HCT116 (cell line): ENCODE data around the gene RHEBL1.

ENCODE experiments used
- EZH2 ChIP-seq: fragments of 200-600 bp; sonication (generic); IDR thresholded peaks from 2 replicates; pipeline ENCODE4 v1.6.1; 2017; ENCODE audit warnings: antibody characterized with exemption, mixed run types
- POLR2A ChIP-seq: IDR thresholded peaks from 2 replicates; pipeline ENCODE4 v1.7.0; 2011; ENCODE audit warnings: borderline replicate concordance; ENCODE audit not compliant: insufficient read depth, insufficient read length; ENCODE audit errors: extremely low read depth
- TF ChIP-seq, protein P1 (sequence below), 3 experiments: fragments of 200-600 bp in 1 of 3; sonication (generic) in 1 of 3; IDR thresholded peaks in 2 of 3; conservative IDR thresholded peaks in 1 of 3; 2 replicates each; pipeline ENCODE4 v1.5.1; 2012 to 2017; ENCODE audit warnings: low read depth in 2 of 3, low read length in 2 of 3, antibody characterized with exemption in 1 of 3, borderline replicate concordance in 1 of 3, control low read depth in 1 of 3, mild to moderate bottlenecking in 1 of 3, mixed read lengths in 1 of 3, mixed run types in 1 of 3, moderate library complexity in 1 of 3; ENCODE audit not compliant: insufficient read depth in 1 of 3

DNA sequence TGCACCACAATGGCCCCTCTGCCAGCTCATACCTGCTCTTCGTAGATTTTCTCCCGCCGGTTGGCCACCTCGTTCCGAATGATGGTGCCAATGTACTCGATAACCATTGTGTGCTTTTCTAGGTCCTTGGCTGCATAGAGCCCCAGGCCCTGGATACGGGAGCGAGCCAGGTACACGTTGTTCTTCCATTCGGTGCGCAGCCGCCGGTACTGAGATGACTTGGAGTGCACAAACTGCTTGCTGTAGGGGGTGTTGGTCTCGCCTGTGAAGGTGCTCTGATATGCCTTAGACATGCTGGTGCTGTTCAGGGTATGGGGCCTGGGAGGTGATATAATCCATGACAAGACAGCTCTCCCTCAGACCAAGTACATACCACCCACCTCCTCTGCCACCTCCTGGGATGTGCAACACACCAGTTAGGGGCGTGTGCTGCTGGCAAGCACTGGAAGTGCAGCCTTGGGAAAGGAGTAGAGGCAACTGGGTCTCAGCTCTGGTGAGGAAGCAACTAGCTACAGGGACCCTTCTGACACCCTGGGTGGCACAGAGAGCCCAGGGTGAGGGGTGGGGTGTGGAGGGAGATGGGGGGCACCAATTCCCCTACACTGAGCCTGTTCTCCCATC, 47.1 kb downstream of the RHEBL1 start:
- TF ChIP-seq POLR2A (no peak), EZH2 (no peak)
- TF ChIP-seq, protein P1, sequence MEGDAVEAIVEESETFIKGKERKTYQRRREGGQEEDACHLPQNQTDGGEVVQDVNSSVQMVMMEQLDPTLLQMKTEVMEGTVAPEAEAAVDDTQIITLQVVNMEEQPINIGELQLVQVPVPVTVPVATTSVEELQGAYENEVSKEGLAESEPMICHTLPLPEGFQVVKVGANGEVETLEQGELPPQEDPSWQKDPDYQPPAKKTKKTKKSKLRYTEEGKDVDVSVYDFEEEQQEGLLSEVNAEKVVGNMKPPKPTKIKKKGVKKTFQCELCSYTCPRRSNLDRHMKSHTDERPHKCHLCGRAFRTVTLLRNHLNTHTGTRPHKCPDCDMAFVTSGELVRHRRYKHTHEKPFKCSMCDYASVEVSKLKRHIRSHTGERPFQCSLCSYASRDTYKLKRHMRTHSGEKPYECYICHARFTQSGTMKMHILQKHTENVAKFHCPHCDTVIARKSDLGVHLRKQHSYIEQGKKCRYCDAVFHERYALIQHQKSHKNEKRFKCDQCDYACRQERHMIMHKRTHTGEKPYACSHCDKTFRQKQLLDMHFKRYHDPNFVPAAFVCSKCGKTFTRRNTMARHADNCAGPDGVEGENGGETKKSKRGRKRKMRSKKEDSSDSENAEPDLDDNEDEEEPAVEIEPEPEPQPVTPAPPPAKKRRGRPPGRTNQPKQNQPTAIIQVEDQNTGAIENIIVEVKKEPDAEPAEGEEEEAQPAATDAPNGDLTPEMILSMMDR (IDR thresholded peaks at IDR 0.05 in 2 of 3, conservative IDR thresholded peaks at IDR 0.05 in 1 of 3; ENCODE audit: borderline replicate concordance in 1 of 3, insufficient read depth in 1 of 3, low read depth in 2 of 3, low read length in 2 of 3), result no peak
